Left colon (tissue), 2 donors: ENCODE results near the gene DHX34. TPM values are rescaled to one million over a fixed set of nuclear protein-coding genes. Genes with fewer than 3 reads are reported as not detected.
"Not testable (repeated sequence)": the region's sequence is repeated elsewhere in the genome, so short reads cannot be mapped to it uniquely, and the experiment has no call there.

Source experiments
- ATAC-seq: fragments of 200-7000 bp; cut with Tn5 transposase; one replicate; pipeline ENCODE4 v1.9.1; 2020; ENCODE audit warnings: mild to moderate bottlenecking, moderate library complexity
- DNase-seq, 2 donors: peaks; one replicate each; pipeline ENCODE4 v3.0.0-alpha.2; 2020
- intact Hi-C, 2 donors: fragments of 100-400 bp; cut with DNase I in 1 of 2; cut with micrococcal nuclease in 1 of 2; formaldehyde crosslinking; loops; one replicate each; pipeline versions ENCODE4 v1.11.2 to v1.14.0; 2022; cut with DNase I, micrococcal nuclease
- total RNA-seq, 2 donors: library from RNA; stranded (reverse); fragmentation: NEBNext Ultra II Directional; extraction: Animal tissue kit (Norgen Biotek cat#: 25700); gene quantifications; one replicate each; pipeline ENCODE4 v1.2.1, GENCODE V29; 2021
- donor health status: DM: no; HTN: no; CAD: no.
- donor health status: DM: yes; HTN: yes; CAD: no.

DHX34 gene
- total RNA-seq, 2 donors from 2014 or later: 8.5 to 10.6 TPM

DNA sequence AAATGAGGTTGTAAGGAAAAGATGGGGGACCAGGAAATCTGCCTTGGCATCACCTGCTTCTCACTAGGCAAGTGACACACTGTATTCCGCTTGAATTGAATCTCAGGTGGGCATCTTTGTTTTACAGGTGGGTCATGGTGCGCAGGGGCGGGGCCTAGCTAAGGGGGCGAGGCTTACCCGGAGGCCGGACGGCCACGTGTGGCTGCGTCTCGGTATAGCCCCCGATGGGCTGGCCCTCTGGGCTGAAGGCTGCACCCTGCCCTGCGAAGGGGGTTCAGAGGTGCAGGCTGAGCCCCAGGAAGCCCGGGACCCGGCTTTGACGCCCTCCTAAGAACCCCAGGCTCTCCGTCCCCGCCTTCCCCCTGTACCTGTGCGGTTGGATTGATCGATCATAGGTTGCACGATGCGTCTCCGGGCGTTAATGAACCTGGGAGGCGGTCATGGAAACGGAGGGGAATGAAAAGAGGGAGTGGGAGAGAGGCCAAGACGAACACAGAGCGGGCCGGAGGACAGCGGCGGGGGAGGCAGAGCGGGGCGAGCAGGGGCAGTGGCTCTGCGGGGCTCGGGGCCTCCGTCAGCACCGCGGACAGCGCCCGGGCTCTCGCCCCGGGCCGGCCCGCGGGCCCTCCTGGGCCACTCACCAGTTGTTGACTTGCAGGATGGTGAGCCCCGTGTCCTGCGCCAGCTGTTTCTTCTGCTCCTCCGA is 57.7 kb downstream of the DHX34 start:
- intact Hi-C loops: no loop called here
- peak; percentile 23 for ATAC-seq
- no peak for DNase-seq

DNA sequence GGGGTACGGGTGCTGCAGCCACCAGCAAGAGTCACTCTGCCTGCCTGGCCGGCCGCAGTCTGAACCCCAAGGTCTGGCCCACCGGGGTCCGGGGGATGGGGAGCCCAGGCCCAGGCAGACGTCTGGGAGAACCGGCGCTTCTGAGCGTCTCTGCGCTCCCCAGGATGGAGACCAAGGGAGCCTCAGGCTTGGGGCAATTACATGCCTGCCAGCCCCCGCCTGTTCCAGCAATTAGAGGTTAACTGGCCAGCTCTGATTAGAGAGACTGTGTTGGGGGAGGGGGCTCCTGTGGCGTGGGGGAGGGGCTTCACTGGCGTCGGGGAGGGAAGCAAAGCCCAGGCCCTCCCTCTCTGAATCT is 58.3 kb downstream of the DHX34 start:
- ATAC-seq (no peak), DNase-seq (no peak)
- intact Hi-C loops: no loop called here

DNA sequence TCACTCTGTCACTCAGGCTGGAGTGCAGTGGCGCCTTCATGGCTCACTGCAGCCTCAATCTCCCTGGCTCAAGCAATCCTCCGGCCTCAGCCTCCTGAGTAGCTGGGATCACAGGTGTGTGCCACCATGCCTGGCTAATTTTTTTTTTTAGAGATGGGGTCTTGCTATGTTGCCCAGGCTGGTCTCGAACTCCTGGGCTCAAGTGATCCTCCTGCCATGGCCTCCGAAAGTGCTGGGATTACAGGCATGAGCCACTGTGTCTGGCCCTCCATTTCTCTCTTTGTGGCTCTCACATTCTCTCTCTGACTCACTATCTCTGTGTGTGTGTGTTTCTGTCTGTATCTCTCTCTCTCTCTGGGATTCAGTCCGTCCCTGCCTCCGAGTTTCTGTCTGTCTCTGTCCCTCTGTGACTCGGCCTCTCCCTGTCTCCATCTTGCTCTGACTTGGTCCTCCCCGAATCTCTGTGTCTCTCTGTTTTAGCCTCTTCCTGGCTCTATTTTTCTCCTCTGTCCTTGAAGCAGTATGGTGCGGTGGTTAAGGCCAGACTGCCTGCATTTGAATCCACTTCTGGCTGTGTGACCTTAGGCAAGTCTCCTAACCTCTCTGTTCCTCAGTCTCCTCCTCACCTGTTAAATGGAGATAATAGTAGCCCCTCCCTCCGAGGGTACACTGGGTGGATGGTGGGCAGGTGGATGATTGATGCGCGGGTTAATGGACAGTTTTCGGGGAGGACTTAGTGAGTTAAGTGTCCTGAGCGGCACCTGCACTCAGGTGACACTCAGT is 59.2 kb downstream of the DHX34 start:
- no peak for DNase-seq
- ATAC-seq: no peak
- intact Hi-C loops: no loop called here

DNA sequence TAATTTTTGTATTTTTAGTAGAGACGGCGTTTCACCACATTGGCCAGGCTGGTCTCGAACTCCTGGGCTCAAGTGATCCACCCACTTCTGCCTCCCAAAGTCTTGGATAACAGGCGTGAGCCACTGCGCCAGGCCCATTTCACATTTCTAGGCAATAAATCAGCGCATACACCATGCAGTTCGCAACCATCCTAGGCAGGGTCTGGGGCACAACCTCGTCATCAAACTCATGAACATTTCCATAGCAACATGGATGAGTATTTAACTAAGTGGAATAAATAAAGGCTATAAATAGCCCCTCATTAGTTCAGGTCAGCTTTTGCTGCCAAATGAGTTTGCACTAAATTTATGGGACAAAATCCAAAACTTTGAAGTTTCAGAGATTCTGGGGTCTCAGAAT is 62.0 kb downstream of the DHX34 start:
- no peak for ATAC-seq
- DNase-seq: no peak
- intact Hi-C loops: no loop called here

DNA sequence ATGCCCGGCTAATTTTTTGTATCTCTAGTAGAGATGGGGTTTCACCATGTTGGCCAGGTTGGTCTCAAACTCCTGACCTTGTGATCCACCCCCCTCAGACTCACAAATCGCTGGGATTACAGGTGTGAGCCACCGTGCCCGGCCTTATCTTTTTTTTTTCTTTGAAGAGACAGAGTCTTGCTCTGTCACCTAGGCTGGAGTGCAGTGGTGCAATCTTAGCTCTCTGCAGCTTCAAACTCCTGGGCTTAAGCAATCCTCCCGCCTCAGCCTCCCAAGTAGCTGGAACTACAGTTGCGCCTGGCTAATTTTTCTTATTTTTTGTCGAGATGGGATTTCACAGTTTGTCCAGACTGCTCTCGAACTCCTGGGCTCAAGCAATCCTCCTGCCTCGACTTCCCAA is 62.6 kb downstream of the DHX34 start:
- ATAC-seq, DNase-seq, intact Hi-C loops: not testable (repeated sequence)

DNA sequence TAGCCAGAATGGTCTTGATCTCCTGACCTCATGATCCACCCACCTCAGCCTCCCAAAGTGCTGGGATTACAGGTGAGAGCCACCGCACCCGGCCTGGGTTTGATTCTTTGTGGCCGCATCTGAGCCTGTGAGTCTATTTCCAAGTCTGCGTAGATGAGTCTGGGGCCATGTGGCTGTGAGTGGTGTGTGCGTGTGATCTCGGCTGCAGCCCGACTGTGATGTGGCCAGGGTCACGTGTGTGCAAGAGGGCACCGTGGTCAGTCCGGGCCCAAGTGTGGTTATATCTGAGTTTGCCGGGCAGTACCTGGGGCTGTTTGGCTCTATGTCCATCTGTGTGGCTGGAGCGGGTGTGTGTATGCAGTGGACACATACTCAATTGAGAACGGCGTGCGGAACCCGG is 64.8 kb downstream of the DHX34 start:
- intact Hi-C loops: no loop called here
- no peak for ATAC-seq
- DNase-seq: no peak

DNA sequence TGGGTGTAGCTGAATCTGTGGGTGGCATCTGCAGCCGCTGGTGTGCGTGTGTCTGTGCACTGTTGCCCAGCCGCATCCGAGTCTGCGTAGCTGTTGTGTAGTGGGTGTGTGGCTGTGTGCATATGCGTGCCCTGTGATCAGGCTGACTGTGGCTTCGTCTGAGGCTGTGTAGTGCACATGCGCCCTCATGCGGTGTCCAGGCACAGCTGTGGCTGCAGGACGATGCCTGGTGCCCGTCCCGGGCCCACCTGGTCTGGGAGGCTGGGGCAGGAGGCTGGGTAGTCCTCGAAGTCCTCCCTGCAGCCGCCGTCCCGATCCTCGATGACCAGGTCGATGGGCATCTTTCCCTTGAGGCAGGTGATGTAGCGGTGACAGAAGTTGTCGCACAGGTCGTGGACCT is 65.4 kb downstream of the DHX34 start:
- ATAC-seq: peak; percentile 52
- intact Hi-C loops: no loop called here
- DNase-seq: no peak

DNA sequence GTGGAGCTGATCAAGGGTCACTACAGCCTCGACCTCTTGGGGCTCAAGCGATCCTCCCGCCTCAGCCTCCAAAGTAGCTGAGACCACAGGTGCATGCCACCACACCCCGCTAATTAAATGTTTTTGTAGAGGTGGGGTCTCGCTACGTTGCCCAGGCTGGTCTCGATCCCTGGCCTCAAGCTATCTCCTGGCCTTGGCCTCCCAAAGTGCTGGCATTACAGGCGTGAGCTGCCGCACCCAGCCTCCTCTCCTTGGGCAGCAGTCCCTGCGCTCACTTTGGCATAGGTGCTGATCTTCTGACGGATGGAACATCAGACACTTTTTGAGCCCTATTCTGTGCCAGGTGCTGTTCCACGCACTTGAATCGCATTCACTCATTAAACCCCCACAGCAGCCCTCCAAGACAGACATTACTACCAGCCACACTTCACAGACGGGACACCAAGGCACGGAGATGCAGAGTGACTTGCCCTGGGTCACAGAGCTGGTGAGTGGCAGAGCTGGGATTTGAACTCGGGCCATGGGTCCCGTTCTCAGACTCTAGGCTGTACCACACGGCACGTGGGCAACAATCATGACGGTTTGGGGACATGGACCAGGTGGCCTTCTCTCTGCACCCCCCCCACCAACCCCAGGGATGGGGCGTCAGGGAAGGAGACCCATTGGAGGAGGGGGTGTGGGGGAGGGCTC is 67.0 kb downstream of the DHX34 start:
- ATAC-seq: no peak
- DNase-seq: no peak
- intact Hi-C loops: no loop called here

DNA sequence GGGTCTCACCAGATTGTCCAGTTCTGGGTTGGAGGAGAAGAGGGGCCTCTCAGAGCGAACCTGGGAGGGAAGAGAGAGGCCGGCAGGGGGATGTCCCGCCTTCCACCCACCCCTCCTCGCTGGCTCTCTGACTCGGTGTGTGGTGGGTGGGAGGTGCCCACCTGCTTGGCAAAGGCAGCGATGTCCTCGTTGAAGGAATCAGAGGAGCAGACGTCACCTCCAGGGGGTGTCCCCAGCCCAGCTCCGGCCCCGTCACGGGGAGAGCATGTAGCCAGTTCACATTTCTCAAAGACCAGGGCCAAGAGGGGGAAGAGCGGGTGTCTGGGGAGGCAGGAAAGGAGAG is 67.5 kb downstream of the DHX34 start:
- intact Hi-C loops: no loop called here
- ATAC-seq: no peak

DNA sequence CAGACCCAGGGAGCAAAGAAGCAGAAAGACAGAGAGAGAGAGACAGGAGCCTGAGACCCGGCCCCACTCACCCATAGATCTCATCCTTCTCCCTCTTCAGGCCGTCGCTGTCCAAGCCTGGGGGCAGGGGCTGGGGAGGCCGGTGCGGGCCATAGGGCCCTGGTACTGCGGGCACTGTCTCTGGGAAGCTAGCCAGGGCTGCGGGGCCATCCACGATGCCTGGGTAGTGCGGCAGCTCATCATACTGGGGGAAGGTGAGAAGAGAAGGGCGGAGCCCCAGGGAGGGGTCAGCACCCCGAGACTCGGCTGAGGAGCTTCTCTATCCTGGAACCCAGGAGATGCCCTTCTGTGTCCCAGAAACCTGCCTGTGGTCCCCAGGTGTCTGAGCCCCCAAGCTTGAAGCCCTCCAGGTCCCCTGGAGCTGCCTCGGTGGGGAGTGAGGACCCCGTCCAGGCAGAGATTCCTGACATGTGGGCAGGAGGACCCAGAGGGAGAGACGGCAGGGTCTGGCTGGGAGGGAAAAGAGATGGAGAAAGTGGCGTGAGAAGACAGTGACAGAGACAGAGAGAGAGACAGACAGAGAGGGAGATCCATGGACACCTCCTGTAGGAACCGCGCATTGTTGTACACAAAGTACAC is 68.1 kb downstream of the DHX34 start:
- ATAC-seq: no peak
- intact Hi-C loops: no loop called here
- DNase-seq: no peak

More for the DNA sequence above, 67.5 kb downstream of the DHX34 start:
- DNase-seq: no peak

DNA sequence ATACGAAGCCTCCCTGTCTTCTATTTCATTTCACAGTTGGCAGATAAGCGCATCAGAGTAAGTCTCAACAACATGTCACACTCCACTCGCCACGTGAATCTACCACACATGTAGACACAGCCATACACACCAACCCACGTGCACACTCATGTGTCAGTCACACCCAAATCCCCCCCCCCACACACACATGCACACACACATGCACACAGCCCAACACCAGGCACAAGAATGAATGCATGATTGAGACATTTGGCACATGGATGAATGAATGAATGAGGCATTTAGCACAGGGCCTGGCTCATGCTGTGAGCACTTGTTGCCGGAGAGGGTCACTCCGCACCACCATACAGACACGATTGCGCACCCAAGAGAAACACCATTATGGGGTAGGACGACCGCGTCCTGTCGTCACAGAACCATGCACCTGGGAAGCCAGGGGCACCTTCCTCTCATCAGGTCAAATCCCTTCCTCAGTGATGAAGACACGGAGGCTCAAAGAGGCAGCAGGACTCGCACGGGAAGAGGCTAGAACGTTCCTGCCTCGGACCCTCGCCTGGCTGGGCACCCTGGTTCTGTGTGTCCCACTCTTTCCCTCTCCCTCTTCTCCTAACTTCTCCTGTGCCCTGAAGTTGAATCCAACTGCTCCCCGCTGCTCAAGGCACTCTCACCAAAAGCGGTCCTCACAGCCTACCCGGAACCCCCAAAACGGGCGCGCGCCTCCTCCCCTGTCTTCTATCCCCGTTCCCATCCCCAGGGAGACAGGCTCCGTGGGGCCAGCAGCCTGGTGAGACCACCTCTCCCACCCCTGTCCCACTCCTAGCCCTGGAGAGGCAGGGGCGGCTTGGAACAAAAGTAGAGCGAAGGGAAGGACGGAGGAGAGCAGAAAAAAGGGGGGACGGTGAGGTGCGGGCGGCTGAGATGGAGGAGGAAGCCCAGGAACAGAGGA is 68.9 kb downstream of the DHX34 start:
- ATAC-seq (no peak), DNase-seq (no peak)
- intact Hi-C loops: no loop called here

DNA sequence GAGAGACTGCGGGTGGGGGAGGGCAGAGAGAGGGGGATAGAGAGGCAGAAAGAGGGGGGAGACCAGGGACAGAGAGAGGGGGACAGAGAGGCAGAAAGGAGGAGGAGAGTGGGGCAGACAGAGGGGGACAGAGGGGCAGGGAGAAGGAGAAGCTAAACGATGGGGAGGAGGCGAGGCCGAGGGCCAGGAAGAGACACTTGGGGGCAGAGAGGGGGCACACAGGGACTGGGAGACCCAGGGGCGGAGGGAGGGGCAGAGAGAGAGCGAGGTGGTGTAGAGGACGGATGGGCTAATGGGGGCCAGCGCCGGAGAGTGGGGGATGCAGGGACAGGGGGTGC is 69.5 kb downstream of the DHX34 start:
- ATAC-seq: no peak
- intact Hi-C loops: no loop called here
- DNase-seq: no peak

DNA sequence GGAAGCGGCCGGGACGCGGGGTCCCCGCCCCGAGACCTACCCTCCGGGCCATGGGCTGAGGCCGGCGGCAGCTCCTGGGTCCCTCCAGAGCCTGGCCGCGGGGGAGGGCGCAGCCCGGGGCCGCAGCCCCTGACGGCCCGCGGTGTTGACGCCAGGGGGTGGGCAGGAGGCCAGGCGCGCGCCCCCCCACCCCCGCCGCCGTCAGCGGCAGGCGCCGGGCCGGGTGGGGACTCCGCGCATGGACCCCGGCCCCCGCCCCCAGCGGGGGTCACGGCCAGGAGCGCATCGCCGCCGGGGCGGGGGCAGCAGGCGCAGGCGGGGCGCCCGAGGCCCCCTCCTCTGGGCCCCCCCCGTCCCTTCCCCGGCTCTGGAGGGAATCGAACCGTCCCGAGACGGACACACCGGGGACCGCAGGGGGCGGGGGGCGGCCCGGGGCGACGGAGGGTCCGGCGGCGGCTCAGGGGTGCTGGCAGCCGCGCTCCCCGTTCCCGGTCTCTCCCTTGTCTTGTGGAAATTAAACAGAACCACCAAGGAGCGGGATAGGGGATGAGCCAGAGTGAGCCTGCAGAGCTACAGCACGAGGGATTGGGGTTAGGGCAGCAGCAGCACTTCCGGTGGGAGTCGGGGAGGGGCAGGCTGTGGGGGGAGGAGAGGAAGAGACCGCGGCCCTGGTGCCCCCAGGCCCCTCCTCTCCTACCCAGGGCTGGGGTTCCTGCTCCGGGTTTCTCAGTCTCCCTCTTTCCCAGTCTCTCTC is 70.1 kb downstream of the DHX34 start, which contains the start of gene MEIS3:
TSS of gene MEIS3 (minus strand) at position 498 of the 754 bp plus-strand sequence. CDS start at position 52, 446 bp downstream.
- no peak for DNase-seq
- ATAC-seq: no peak
- intact Hi-C loops: no loop called here

DNA sequence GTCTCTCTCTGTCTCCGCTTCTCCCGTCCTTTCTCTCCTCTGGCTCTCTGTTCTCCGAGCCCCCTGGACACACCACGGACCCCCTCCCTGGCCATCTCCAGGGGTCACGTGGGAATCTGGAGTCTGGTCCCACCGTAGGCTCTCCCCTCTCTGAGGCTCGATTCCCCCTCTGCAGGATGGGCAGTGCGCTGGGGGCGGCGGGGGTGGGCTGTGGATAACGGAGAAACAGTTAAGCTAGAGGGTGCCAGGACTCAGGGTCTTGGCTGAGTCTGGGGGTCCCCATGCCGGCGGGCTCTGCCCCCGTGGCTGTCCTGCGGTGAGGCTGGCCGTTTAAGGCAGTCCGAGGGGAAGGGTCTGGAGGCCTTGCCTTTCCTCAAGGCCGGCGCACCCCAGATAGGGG is 70.7 kb downstream of the DHX34 start:
- intact Hi-C loops: loop anchor here in 1 of 2 donors (10.0 kb wide), 1 partner anchor 125 kb away; no protein-coding TSS in a partner anchor
- DNase-seq (no peak), ATAC-seq (no peak)

DNA sequence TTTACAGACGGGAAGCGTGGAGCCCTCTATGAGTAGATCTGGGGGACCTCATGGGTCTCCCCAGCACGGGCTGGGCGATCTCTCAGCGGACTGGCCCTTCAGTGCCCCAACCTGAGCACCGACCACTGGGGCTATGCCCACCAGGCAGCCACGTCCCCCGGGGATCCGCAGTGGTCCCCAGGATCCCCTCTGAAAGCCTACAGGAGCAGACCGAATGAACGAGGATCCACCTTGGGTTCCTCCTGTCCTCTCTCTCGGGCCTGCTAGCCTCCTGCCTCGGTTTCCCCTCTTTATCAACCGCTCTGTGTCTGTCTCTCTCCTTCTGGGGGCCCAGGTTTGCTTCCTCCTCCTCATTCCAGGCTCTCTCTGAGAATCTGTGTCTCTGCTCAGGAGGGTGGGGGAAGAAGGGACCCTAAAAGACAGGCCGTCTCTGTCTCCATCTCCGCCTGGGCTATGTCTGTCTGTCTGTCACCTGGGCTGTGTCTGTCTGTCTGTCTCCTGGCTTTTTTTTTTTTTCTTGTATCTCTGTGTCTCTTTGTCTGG is 72.2 kb downstream of the DHX34 start:
- DNase-seq (no peak), ATAC-seq (no peak)
- intact Hi-C loops: loop anchor here in 1 of 2 donors (10.0 kb wide), 1 partner anchor 127 kb away; no protein-coding TSS in a partner anchor

DNA sequence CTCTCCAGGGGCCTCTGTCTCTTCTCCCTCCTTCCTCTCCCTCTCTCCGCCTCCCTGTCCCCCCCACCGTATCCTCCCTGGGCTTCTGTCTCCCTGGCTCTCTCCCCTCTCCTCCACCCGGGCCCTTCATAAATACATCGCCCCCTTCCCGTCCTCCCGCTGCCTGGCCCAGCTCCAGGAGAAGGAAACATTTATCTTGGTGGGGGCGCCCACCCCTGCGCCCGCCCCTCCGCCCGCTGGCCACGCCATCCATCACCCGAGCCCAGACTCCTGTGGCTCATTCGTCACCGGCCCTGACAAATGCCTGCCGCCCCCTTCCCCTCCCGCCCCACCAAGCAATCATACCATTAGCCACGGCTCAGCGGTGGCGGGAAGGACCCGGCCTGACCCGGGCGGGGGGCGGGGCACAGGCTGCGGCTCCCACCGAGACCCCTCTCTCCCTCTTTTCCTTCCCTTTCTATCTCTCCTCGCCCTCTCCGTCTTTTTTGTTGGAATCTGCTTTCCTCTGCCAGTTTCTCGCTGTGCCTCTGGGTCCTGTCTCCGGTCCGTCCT is 72.8 kb downstream of the DHX34 start:
- DNase-seq: no peak
- no peak for ATAC-seq
- intact Hi-C loops: loop anchor here in 1 of 2 donors (10.0 kb wide), 1 partner anchor 127 kb away; no protein-coding TSS in a partner anchor
